ENCODE measurements around the gene NPY2R.

GRCh38 chr4:155263480-155263879 lies 55.0 kb downstream of the NPY2R start:
- TF ChIP-seq JUND (IDR thresholded peaks at IDR 0.05) (no peak), CTCF (IDR thresholded peaks at IDR 0.05; ENCODE audit: low read depth, low read length, missing input control) (no peak), ATF3 (IDR thresholded peaks at IDR 0.05) (no peak), REST (IDR thresholded peaks at IDR 0.05) (no peak), HNF4G (IDR thresholded peaks at IDR 0.05) (no peak), GABPA (IDR thresholded peaks at IDR 0.05 in 1 of 2, conservative IDR thresholded peaks at IDR 0.05 in 1 of 2) (no peak), RAD21 (IDR thresholded peaks at IDR 0.05) (no peak), SP1 (IDR thresholded peaks at IDR 0.05) (no peak), FOXA2 (IDR thresholded peaks at IDR 0.05) (no peak), MAX (IDR thresholded peaks at IDR 0.05) (no peak), ZBTB33 (IDR thresholded peaks at IDR 0.05) (no peak), YY1 (IDR thresholded peaks at IDR 0.05) (no peak), EGR1 (IDR thresholded peaks at IDR 0.05; ENCODE audit: low read depth in 2 of 2) (no peak), FOXA1 (IDR thresholded peaks at IDR 0.05) (no peak)

All from liver (tissue), 3 donors.